ENCODE measurements around the gene PCNX3. TPM values are rescaled to one million over a fixed set of nuclear protein-coding genes. Genes with fewer than 3 reads are reported as not detected.

PCNX3 gene
- total RNA-seq, 2 donors from 2014 or later = 21.8 to 56.7 TPM

GRCh38 chr11:65648997-65649493 lies 33.5 kb downstream of the PCNX3 start:
- Histone ChIP-seq H3K9me3 (no peaks in the 10 kb centered on the region), H3K27me3 (no peaks in the 10 kb centered on the region), H3K36me3 (replicated peaks in 1 of 2; ENCODE audit: insufficient read depth in 1 of 2, low read depth in 2 of 2) (no peaks in the 10 kb centered on the region), H3K4me1 (peaks cover 43% of the 10 kb centered on the region), H3K4me3 (no peak overlapping the region), H3K27ac (no peak overlapping the region)
- TF ChIP-seq CTCF (IDR thresholded peaks at IDR 0.05) = no peak
- no peak for TF ChIP-seq POLR2A (IDR thresholded peaks at IDR 0.05)
- ATAC-seq (no peak), DNase-seq (peak in 2 of 4 donors; percentile 46 to 48)
- intact Hi-C loops (cut with DNase I) = no loop called here
- 68 to 75% methylated on average over 6 to 12 of the region's 12 CpGs for WGBS, 2 donors

- H3K4me1 ChIP-seq = peaks cover 49% of the 10 kb centered on the region
- H3K4me3 ChIP-seq = no peak overlapping the region
- intact Hi-C loops (cut with DNase I) = no loop called here
- H3K27me3 ChIP-seq = no peaks in the 10 kb centered on the region
- TF ChIP-seq CTCF (IDR thresholded peaks at IDR 0.05) (no peak), POLR2A (IDR thresholded peaks at IDR 0.05) (no peak)
- DNase-seq (no peak), ATAC-seq (no peak)
- H3K9me3 ChIP-seq = no peaks in the 10 kb centered on the region
- H3K36me3 ChIP-seq (replicated peaks in 1 of 2; ENCODE audit: insufficient read depth in 1 of 2, low read depth in 2 of 2) = no peaks in the 10 kb centered on the region
- WGBS, 2 donors = 89 to 94% methylated on average over 6 to 16 of the region's 16 CpGs
- no peak overlapping the region for H3K27ac ChIP-seq
These were observed 34.3 kb downstream of the PCNX3 start for GRCh38 chr11:65649656-65650546.

- H3K27ac ChIP-seq = no peak overlapping the region
- DNase-seq (peak in 1 of 4 donors; percentile 20), ATAC-seq (no peak)
- H3K9me3 ChIP-seq = no peaks in the 10 kb centered on the region
- WGBS, 2 donors = 75 to 85% methylated on average over 7 to 20 of the region's 20 CpGs
- TF ChIP-seq POLR2A (IDR thresholded peaks at IDR 0.05) = no peak
- no peak for TF ChIP-seq CTCF (IDR thresholded peaks at IDR 0.05)
- no peak overlapping the region for H3K4me3 ChIP-seq
- H3K36me3 ChIP-seq (replicated peaks in 1 of 2; ENCODE audit: insufficient read depth in 1 of 2, low read depth in 2 of 2) = peaks cover 0 to 7% of the 10 kb centered on the region in 2 donors
- H3K4me1 ChIP-seq = peaks cover 49% of the 10 kb centered on the region
- intact Hi-C loops (cut with DNase I) = no loop called here
- H3K27me3 ChIP-seq = no peaks in the 10 kb centered on the region
These were observed 35.2 kb downstream of the PCNX3 start for GRCh38 chr11:65650547-65651338.

- H3K4me3 ChIP-seq = no peak overlapping the region
- DNase-seq (no peak), ATAC-seq (no peak)
- H3K27ac ChIP-seq = peak overlapping the region in 3 of 4 donors; percentile 86 to 97 (median 97)
- TF ChIP-seq CTCF (IDR thresholded peaks at IDR 0.05) (no peak), POLR2A (IDR thresholded peaks at IDR 0.05) (no peak)
- 70 to 95% methylated on average over 2 to 3 of the region's 3 CpGs for WGBS, 2 donors
- H3K9me3 ChIP-seq = no peaks in the 10 kb centered on the region
- H3K4me1 ChIP-seq = peaks cover 49% of the 10 kb centered on the region
- no peaks in the 10 kb centered on the region for H3K27me3 ChIP-seq
- intact Hi-C loops (cut with DNase I) = no loop called here
- peaks cover 0 to 10% of the 10 kb centered on the region in 2 donors for H3K36me3 ChIP-seq (replicated peaks in 1 of 2; ENCODE audit: insufficient read depth in 1 of 2, low read depth in 2 of 2)
These were observed 35.7 kb downstream of the PCNX3 start for GRCh38 chr11:65651339-65651588.

Measured in body of pancreas (tissue), 4 donors.